Neural cell (in vitro differentiated cells): Measurements from ENCODE around the gene UBE4A. TPM values are rescaled to one million over a fixed set of nuclear protein-coding genes. Genes with fewer than 3 reads are reported as not detected.

ENCODE experiments used
- H2AFZ ChIP-seq: fragments of 200-600, 300-800 bp; sonication (generic), shearing (Covaris generic); 2 replicates; pipeline ENCODE4 v1.6.0; 2014; ENCODE audit warnings: low read depth, mild to moderate bottlenecking, antibody characterized with exemption, low read length, moderate library complexity
- H3F3A ChIP-seq: fragments of 200-600 bp; shearing (Covaris generic); 2 replicates; pipeline ENCODE4 v1.6.1; 2016; ENCODE audit warnings: mild to moderate bottlenecking, moderate library complexity, mixed read lengths, antibody characterized with exemption, low read length; ENCODE audit not compliant: insufficient read depth, poor library complexity, severe bottlenecking
- H3K27ac ChIP-seq: fragments of 200-600, 300-800 bp; sonication (generic), shearing (Covaris generic); 2 replicates; pipeline ENCODE4 v1.5.1; 2014; ENCODE audit warnings: mild to moderate bottlenecking, low read length, moderate library complexity
- H3K27me3 ChIP-seq: fragments of 300-800, 200-600 bp; sonication (generic), shearing (Covaris generic); 2 replicates; pipeline ENCODE4 v1.6.0; 2014; ENCODE audit warnings: mild to moderate bottlenecking, low read depth, low read length, moderate library complexity; ENCODE audit not compliant: insufficient read depth
- H3K36me3 ChIP-seq: fragments of 300-800, 200-600 bp; sonication (generic), shearing (Covaris generic); 2 replicates; pipeline ENCODE4 v1.5.1; 2014; ENCODE audit warnings: mild to moderate bottlenecking, antibody characterized with exemption, low read length, moderate library complexity; ENCODE audit not compliant: insufficient read depth
- H3K4me2 ChIP-seq: fragments of 300-800, 200-600 bp; sonication (generic), shearing (Covaris generic); 2 replicates; pipeline ENCODE4 v1.6.0; 2014; ENCODE audit warnings: mild to moderate bottlenecking, low read length
- H3K4me3 ChIP-seq: fragments of 300-800, 200-600 bp; sonication (generic), shearing (Covaris generic); 2 replicates; pipeline ENCODE4 v1.5.1; 2014; ENCODE audit warnings: mild to moderate bottlenecking, low read length, moderate library complexity
- H3K79me2 ChIP-seq: fragments of 200-600 bp; shearing (Covaris generic); replicated peaks from 2 replicates; pipeline ENCODE4 v1.6.0; 2014; ENCODE audit warnings: mild to moderate bottlenecking, low read length, moderate library complexity; ENCODE audit not compliant: insufficient read depth
- H3K9ac ChIP-seq: fragments of 300-800, 200-600 bp; sonication (generic), shearing (Covaris generic); 2 replicates; pipeline ENCODE4 v1.6.1; 2016; ENCODE audit warnings: mild to moderate bottlenecking, low read length, mixed read lengths
- H3K9me2 ChIP-seq: fragments of 200-600 bp; shearing (Covaris generic); 2 replicates; pipeline ENCODE4 v1.6.1; 2016; ENCODE audit warnings: mild to moderate bottlenecking, low read length, mixed read lengths; ENCODE audit not compliant: insufficient read depth
- H3K9me3 ChIP-seq: fragments of 200-600, 300-800 bp; sonication (generic), shearing (Covaris generic); 2 replicates; pipeline ENCODE4 v1.6.1; 2016; ENCODE audit warnings: mild to moderate bottlenecking, mixed run types, low read length, moderate library complexity, mixed read lengths
- H4K20me1 ChIP-seq: fragments of 200-600 bp; shearing (Covaris generic); 2 replicates; pipeline ENCODE4 v1.6.1; 2016; ENCODE audit warnings: mild to moderate bottlenecking, mixed run types; ENCODE audit not compliant: insufficient read depth
- CTCF ChIP-seq: fragments of 450-650 bp; IDR thresholded peaks from 2 replicates; pipeline ENCODE4 v1.5.1; 2014; ENCODE audit warnings: antibody characterized with exemption, mild to moderate bottlenecking, moderate library complexity; ENCODE audit not compliant: poor library complexity, severe bottlenecking
- EP300 ChIP-seq: fragments of 450-650 bp; conservative IDR thresholded peaks from 2 replicates; pipeline ENCODE4 v1.6.1; 2014; ENCODE audit warnings: antibody characterized with exemption, mild to moderate bottlenecking, moderate library complexity; ENCODE audit not compliant: poor library complexity, severe bottlenecking
- EZH2 ChIP-seq: fragments of 200-600, 300-800 bp; shearing (Covaris generic), sonication (generic); IDR thresholded peaks from 2 replicates; pipeline ENCODE4 v1.6.1; 2014; ENCODE audit warnings: antibody characterized with exemption, low read length, borderline replicate concordance, mild to moderate bottlenecking; ENCODE audit not compliant: insufficient read depth, poor library complexity, severe bottlenecking
- MXI1 ChIP-seq: fragments of 450-650 bp; conservative IDR thresholded peaks from 2 replicates; pipeline ENCODE4 v1.6.1; 2014; ENCODE audit warnings: antibody characterized with exemption, mild to moderate bottlenecking; ENCODE audit not compliant: poor library complexity, severe bottlenecking
- POLR2AphosphoS5 ChIP-seq: IDR thresholded peaks from 2 replicates; pipeline ENCODE4 v1.6.1; 2012
- RAD21 ChIP-seq: fragments of 450-650 bp; conservative IDR thresholded peaks from 2 replicates; pipeline ENCODE4 v1.6.1; 2014; ENCODE audit warnings: antibody characterized with exemption, mild to moderate bottlenecking, moderate library complexity
- SMC3 ChIP-seq: fragments of 450-650 bp; conservative IDR thresholded peaks from 2 replicates; pipeline ENCODE4 v1.6.1; 2014; ENCODE audit warnings: antibody characterized with exemption, mild to moderate bottlenecking, moderate library complexity; ENCODE audit not compliant: poor library complexity
- TAF1 ChIP-seq: IDR thresholded peaks from 2 replicates; pipeline ENCODE4 v1.6.1; 2012; ENCODE audit warnings: low read depth
- polyA plus RNA-seq: library from polyadenylated mRNA; depleted of rRNA; stranded (reverse); fragments of >200 nt; gene quantifications from 2 replicates; pipeline ENCODE4 v1.2.3, GENCODE V29; 2014
- TF ChIP-seq, protein P1 (sequence below): IDR thresholded peaks from 2 replicates; pipeline ENCODE4 v1.6.1; 2012; ENCODE audit warnings: borderline replicate concordance

Gene UBE4A
- polyA plus RNA-seq, 1 donor from 2014 or later = 36.9 TPM

DNA sequence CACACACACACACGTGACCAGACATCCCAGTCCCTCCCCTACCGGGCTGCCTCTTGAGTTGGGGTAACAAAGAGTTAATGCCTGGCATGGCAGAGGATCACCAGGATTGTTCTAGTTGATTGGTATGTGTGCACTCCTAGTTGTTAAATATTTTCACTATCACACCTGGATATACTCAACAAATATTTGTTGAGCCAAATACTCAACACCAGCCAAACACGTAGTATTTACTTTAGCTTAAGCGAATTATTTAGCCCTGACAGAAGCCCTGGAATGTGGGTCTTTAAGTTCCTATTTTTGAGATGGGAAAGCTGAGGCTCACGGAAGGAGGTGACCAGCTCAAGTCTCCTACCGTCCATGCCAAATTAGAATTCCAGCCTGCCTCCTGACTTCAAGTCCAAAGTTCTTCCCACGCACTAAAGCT is 44.4 kb upstream of the UBE4A start:
- H2AFZ ChIP-seq = no peak overlapping the region

GRCh38 chr11:118318124-118318523 is 41.3 kb upstream of the UBE4A start:
- Histone ChIP-seq H3F3A (no peaks in the 10 kb centered on the region), H3K27ac (no peak overlapping the region), H3K27me3 (no peaks in the 10 kb centered on the region), H3K4me3 (no peak overlapping the region), H3K79me2 (no peaks in the 10 kb centered on the region), H2AFZ (no peak overlapping the region), H3K9ac (no peak overlapping the region), H3K4me2 (no peak overlapping the region), H3K9me3 (no peaks in the 10 kb centered on the region), H4K20me1 (no peaks in the 10 kb centered on the region), H3K9me2 (no peaks in the 10 kb centered on the region), H3K36me3 (no peaks in the 10 kb centered on the region)
- no peak for TF ChIP-seq POLR2AphosphoS5
- TF ChIP-seq SMC3 = no peak
- TF ChIP-seq TAF1 = no peak
- no peak for TF ChIP-seq MXI1
- no peak for TF ChIP-seq EZH2
- no peak for TF ChIP-seq CTCF
- TF ChIP-seq, protein P1, sequence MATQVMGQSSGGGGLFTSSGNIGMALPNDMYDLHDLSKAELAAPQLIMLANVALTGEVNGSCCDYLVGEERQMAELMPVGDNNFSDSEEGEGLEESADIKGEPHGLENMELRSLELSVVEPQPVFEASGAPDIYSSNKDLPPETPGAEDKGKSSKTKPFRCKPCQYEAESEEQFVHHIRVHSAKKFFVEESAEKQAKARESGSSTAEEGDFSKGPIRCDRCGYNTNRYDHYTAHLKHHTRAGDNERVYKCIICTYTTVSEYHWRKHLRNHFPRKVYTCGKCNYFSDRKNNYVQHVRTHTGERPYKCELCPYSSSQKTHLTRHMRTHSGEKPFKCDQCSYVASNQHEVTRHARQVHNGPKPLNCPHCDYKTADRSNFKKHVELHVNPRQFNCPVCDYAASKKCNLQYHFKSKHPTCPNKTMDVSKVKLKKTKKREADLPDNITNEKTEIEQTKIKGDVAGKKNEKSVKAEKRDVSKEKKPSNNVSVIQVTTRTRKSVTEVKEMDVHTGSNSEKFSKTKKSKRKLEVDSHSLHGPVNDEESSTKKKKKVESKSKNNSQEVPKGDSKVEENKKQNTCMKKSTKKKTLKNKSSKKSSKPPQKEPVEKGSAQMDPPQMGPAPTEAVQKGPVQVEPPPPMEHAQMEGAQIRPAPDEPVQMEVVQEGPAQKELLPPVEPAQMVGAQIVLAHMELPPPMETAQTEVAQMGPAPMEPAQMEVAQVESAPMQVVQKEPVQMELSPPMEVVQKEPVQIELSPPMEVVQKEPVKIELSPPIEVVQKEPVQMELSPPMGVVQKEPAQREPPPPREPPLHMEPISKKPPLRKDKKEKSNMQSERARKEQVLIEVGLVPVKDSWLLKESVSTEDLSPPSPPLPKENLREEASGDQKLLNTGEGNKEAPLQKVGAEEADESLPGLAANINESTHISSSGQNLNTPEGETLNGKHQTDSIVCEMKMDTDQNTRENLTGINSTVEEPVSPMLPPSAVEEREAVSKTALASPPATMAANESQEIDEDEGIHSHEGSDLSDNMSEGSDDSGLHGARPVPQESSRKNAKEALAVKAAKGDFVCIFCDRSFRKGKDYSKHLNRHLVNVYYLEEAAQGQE = no peak
- TF ChIP-seq RAD21 = no peak
- no peak for TF ChIP-seq EP300

More for the DNA sequence above, 44.4 kb upstream of the UBE4A start:
- no peak overlapping the region for H3K4me2 ChIP-seq
- no peak overlapping the region for H3K27ac ChIP-seq
- TF ChIP-seq EP300 = no peak
- TF ChIP-seq, protein P1 = no peak
- no peak for TF ChIP-seq CTCF
- TF ChIP-seq MXI1 = no peak
- no peak for TF ChIP-seq POLR2AphosphoS5
- no peak for TF ChIP-seq EZH2
- TF ChIP-seq RAD21 = no peak
- no peak for TF ChIP-seq TAF1
- TF ChIP-seq SMC3 = no peak
- H3K4me3 ChIP-seq = no peak overlapping the region
- H3K9me2 ChIP-seq = no peaks in the 10 kb centered on the region
- H3K9me3 ChIP-seq = no peaks in the 10 kb centered on the region
- H3K9ac ChIP-seq = no peak overlapping the region
- H3K36me3 ChIP-seq = no peaks in the 10 kb centered on the region
- H3F3A ChIP-seq = no peaks in the 10 kb centered on the region
- no peaks in the 10 kb centered on the region for H3K27me3 ChIP-seq
- no peaks in the 10 kb centered on the region for H3K79me2 ChIP-seq
- H4K20me1 ChIP-seq = no peaks in the 10 kb centered on the region
